ENCODE measurements around the gene CLEC17A. TPM values are rescaled to one million over a fixed set of nuclear protein-coding genes. Genes with fewer than 3 reads are reported as not detected.

CLEC17A gene
- total and polyA plus RNA-seq, 2 of the 8 experiments (the other 6 are each of a cell fraction or from before 2014, with no cell fraction given): not detected

GRCh38 chr19:14563590-14563926 lies 19.3 kb upstream of the CLEC17A start (continued):
- TF ChIP-seq CHD7 (IDR thresholded peaks at IDR 0.05; ENCODE audit: insufficient replicate concordance, low read length) (no peak), SAP30 (IDR thresholded peaks at IDR 0.05; ENCODE audit: insufficient read depth, insufficient replicate concordance, low read length) (no peak), KDM5A (IDR thresholded peaks at IDR 0.05; ENCODE audit: low read length) (no peak), TCF12 (IDR thresholded peaks at IDR 0.05; ENCODE audit: low read depth, low read length) (no peak), GTF2F1 (IDR thresholded peaks at IDR 0.05; ENCODE audit: borderline replicate concordance, low read depth, low read length) (no peak), RXRA (IDR thresholded peaks at IDR 0.05; ENCODE audit: insufficient read depth, low read depth, low read length) (no peak), GABPA (IDR thresholded peaks at IDR 0.05; ENCODE audit: borderline replicate concordance, insufficient read depth, low read length) (no peak), POLR2A (IDR thresholded peaks at IDR 0.05; ENCODE audit: control extremely low read depth in 1 of 2, low read depth in 2 of 2, low read length in 2 of 2) (no peak)
